ENCODE results near the gene DACT1.

Gene DACT1

DNA sequence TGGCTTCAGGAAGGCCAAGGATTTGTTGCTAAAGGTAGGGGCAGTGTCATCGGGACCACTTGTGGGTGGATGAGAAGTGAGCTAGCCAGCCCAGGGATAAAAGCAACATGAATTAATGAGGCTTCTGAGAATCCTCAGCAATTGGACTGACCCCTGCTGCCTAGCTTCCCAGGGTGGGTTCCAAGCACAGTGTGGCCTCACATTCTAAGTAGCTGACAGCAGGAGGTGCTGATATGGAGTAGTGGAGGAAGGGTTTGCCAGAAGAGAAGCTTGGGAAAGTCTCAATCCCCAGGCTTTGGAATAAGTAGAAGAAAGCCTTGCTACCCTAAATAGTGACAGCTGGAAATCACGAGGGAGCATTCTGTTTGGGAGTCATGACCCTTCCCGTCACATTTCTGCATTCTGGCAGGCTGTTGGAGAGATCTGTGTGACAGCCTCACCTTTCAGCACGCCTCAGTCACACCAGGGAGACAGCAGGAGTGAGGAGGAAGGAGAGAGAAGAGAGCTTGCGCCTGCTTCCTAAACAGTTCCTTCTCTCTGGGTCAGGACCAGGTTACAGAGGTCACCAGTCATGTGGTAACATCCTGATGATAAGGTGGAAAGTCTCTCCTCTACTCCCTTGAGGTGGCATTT is 31.2 kb downstream of the DACT1 start:
- no peak for DNase-seq (ENCODE audit: low read depth)

GRCh38 chr14:58669556-58670200 is 31.9 kb downstream of the DACT1 start:
- no peak for DNase-seq (ENCODE audit: low read depth)

DNA sequence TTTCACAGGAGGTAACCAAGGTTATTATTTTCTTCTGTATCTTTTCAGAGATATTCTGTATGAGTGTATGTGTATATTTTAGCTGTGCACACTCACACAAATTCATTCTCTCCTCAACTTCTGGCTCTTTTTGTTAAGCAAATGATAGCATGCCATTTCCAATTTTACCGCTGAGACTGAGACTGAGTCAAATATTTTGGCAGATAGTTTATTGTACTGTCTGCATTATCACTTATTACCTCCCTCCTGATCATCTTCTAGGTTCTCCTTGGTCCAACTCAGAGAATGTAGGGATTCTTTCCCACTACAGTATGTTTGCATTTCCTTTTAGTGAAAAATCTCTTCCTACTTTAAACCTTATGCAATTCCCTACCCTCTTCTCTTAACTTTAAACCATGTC is 33.3 kb downstream of the DACT1 start:
- no peak for DNase-seq (ENCODE audit: low read depth)

GRCh38 chr14:58671436-58671835 is 33.7 kb downstream of the DACT1 start:
- DNase-seq (ENCODE audit: low read depth): no peak

DNA sequence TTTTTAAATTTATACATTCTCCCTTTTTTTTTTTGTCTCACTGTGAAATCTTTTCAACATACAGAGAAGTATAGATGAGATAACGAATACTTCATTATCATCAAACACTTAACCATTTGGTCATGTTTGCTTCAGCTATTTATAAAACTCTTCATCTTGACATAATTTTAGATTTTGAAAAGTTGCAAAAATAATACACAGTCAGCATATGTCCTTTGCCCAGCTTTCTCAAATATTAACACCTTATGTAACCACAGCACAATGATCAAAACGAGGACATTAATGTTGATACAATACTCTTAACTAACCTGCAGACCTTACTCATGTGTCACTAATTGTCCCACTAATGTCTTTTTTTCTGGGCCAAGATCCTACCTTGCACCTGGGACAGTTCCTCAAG is 36.0 kb downstream of the DACT1 start:
- no peak for DNase-seq (ENCODE audit: low read depth)

DNA sequence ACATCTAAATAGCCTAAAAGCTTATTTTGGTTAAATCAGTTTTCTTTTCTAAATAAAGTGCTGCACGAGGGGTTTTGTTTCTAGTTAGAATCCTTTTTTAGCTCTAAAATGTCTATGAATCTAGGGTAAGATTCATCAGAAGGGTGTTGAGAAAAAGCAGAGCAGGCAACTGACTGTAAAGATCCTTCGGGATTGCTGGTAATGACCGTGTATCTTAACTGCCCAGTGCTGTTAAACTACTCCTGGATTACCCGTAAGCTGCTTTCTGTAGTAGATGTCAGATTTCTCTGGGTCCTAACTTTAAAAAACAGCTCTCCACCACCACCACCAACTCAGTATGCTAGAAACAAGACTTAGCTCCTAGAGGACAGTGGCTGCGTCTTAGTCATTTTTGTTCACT is 39.2 kb downstream of the DACT1 start:
- no peak for DNase-seq (ENCODE audit: low read depth)

DNA sequence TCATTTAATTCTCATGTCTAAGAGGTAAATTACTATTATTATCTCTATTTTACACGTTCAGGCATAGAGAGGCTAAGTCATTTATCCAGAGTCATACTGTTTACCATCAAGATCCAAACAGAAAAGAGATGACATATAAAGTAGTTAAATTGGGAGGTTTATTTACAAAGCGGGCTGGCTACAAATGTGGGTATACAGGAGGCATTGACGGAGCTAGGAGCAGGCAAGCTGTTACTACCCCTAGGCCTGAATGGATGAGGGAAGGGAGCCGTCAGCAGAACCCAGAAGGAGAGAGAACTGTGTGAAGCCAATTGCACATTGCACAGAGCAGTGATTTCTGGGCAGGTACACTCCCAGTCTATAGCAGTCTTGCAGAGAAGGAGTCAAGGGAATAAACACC is 39.8 kb downstream of the DACT1 start:
- DNase-seq (ENCODE audit: low read depth): no peak

DNA sequence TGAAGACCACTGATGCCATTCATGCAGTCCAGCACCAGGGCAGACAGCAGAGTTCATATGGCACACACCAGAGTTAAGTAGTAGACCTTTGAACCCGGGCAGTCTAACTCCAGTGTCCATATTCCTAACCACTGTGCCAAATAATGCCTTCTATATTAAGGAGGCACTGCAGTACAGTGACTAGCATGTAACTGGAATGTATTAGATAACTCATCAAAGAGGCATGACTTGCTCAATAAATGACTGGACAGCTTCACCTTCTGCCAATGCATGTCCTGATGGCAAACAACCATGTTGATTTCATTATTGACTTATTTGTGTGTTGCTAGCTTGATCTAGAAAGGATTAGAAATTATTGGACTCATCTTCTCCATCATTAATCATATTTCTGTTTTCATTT is 40.2 kb downstream of the DACT1 start:
- DNase-seq (ENCODE audit: low read depth): no peak

- DNase-seq (ENCODE audit: low read depth): no peak
These were observed 42.9 kb downstream of the DACT1 start for GRCh38 chr14:58680698-58681097.

GRCh38 chr14:58687232-58687795 is 49.6 kb downstream of the DACT1 start:
- no peak for DNase-seq (ENCODE audit: low read depth)

DNA sequence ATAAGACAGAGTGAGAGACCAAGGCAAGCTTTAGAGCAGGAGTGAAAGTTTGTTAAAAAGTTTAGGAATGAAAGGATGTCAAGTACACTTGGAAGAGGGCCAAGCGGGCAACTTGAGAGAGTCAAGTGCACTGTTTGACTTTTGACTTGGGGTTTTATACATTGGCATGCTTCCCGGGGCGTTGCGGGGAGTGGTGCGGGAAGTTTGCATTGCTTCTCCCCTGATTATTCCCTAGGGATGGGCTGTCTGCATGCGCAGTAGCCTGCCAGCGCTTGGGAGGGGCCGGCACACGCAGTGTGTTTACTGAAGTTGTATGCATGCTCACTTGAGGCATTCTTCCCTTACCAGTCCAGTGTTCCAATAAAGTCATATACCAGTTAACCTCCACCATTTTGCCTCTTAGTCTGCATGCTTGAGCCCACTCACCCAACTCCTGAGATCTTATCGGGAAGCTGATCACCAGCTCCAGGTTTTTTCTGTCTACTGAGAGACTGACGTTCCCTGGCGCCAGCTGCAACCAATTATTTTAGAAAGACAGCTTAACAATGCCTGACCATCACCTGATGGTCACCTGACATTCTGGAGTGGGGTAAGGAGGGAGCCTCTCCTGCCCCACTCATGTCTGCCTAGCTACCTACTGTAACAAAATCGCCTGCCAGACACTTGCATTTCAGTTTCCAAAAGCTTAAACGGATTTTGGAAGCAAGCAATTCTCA is 53.2 kb downstream of the DACT1 start:
- no peak for DNase-seq (ENCODE audit: low read depth)

- DNase-seq (ENCODE audit: low read depth): no peak
These were observed 55.3 kb downstream of the DACT1 start for GRCh38 chr14:58693048-58693447.

DNA sequence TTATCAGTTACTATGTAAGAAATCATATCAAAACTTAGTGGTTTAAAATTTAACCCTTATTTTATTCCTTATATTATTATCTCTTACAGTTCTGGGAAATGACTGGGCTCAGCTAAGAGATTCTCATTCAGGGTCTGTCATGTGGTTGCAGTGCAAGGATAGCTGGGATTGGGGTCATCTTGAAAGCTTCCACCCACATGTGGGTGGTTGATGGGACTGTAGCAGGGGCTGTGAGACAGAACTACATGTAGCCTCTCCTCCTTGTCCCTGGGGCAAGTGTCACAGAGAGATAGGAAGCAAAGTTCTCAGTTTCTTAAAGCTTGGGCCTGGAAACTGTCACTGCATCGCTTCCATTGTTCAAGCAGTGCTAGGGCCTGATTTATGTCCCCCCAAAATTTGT is 57.8 kb downstream of the DACT1 start:
- DNase-seq (ENCODE audit: low read depth): no peak

- no peak for DNase-seq (ENCODE audit: low read depth)
These were observed 59.6 kb downstream of the DACT1 start for GRCh38 chr14:58697266-58697929.
